Neural progenitor cell (in vitro differentiated cells): Measurements from ENCODE around the gene STK40.

Experiments used
- EZH2 ChIP-seq: fragments of 200-600 bp; sonication (generic); IDR thresholded peaks from 2 replicates; pipeline ENCODE4 v1.6.1; 2017; ENCODE audit warnings: antibody characterized with exemption, mild to moderate bottlenecking, moderate library complexity
- EZH2phosphoT487 ChIP-seq: fragments of 200-600 bp; sonication (generic); IDR thresholded peaks from 2 replicates; pipeline ENCODE4 v1.6.1; 2017; ENCODE audit warnings: antibody characterized with exemption
- TF ChIP-seq, protein P1 (sequence below): fragments of 200-600 bp; sonication (generic); IDR thresholded peaks from 2 replicates; pipeline ENCODE4 v1.5.1; 2017; ENCODE audit warnings: antibody characterized with exemption, mild to moderate bottlenecking

DNA sequence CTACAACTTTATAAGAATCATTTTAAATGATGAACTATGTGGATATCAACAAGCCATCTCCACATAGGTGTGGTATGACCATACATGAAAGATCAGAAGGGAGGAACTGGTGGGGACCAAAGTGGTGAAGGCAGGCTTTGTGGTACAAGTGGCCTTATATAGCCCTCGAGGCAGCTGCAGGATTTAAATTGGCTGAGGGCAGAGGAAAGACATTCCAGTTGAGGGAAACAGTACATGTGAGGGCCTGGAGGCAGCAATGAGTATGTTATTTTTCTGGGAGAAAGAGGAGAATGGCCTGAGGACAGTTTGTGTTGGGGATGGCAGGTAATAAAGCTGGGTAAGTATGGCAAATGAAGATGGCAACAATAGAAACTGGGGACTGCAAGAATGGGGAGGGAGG lies 47.4 kb upstream of the STK40 start:
- TF ChIP-seq, protein P1, sequence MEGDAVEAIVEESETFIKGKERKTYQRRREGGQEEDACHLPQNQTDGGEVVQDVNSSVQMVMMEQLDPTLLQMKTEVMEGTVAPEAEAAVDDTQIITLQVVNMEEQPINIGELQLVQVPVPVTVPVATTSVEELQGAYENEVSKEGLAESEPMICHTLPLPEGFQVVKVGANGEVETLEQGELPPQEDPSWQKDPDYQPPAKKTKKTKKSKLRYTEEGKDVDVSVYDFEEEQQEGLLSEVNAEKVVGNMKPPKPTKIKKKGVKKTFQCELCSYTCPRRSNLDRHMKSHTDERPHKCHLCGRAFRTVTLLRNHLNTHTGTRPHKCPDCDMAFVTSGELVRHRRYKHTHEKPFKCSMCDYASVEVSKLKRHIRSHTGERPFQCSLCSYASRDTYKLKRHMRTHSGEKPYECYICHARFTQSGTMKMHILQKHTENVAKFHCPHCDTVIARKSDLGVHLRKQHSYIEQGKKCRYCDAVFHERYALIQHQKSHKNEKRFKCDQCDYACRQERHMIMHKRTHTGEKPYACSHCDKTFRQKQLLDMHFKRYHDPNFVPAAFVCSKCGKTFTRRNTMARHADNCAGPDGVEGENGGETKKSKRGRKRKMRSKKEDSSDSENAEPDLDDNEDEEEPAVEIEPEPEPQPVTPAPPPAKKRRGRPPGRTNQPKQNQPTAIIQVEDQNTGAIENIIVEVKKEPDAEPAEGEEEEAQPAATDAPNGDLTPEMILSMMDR: no peak
- TF ChIP-seq EZH2 (no peak), EZH2phosphoT487 (no peak)
